Fibroblast of skin of left quadriceps (primary cell): ENCODE data around the gene MAP2K4.

ENCODE experiments used
- DNase-seq, 2 experiments: peaks; one replicate each; pipeline ENCODE4 v3.0.0-alpha.2; 2013; ENCODE audit warnings: low read depth in 2 of 2

MAP2K4 gene

GRCh38 chr17:12037970-12038369 lies 17.3 kb downstream of the MAP2K4 start:
- DNase-seq: no peak

- no peak for DNase-seq
Observed at GRCh38 chr17:12040478-12040877, 19.8 kb downstream of the MAP2K4 start.

- DNase-seq: peak; percentile 45 to 58
Observed at GRCh38 chr17:12041312-12041711, 20.6 kb downstream of the MAP2K4 start.

- DNase-seq: no peak
Observed at GRCh38 chr17:12043702-12044101, 23.0 kb downstream of the MAP2K4 start.

GRCh38 chr17:12046786-12047185 lies 26.1 kb downstream of the MAP2K4 start:
- DNase-seq: no peak

GRCh38 chr17:12047681-12048376 lies 27.2 kb downstream of the MAP2K4 start:
- no peak for DNase-seq

GRCh38 chr17:12048843-12049473 lies 28.3 kb downstream of the MAP2K4 start:
- no peak for DNase-seq

- DNase-seq: no peak
Observed at GRCh38 chr17:12050646-12051225, 30.1 kb downstream of the MAP2K4 start.

- no peak for DNase-seq
Observed at GRCh38 chr17:12053552-12053951, 32.9 kb downstream of the MAP2K4 start.

- DNase-seq: no peak
Observed at GRCh38 chr17:12055889-12056288, 35.2 kb downstream of the MAP2K4 start.

- no peak for DNase-seq
Observed at GRCh38 chr17:12057520-12057919, 36.8 kb downstream of the MAP2K4 start.

GRCh38 chr17:12058535-12058934 lies 37.9 kb downstream of the MAP2K4 start:
- no peak for DNase-seq

- no peak for DNase-seq
Observed at GRCh38 chr17:12062249-12062648, 41.6 kb downstream of the MAP2K4 start.

- DNase-seq: no peak
Observed at GRCh38 chr17:12064395-12064794, 43.7 kb downstream of the MAP2K4 start.

GRCh38 chr17:12067485-12067884 lies 46.8 kb downstream of the MAP2K4 start:
- DNase-seq: no peak

- DNase-seq: no peak
Observed at GRCh38 chr17:12068946-12069345, 48.3 kb downstream of the MAP2K4 start.

GRCh38 chr17:12070561-12070960 lies 49.9 kb downstream of the MAP2K4 start:
- peak; percentile 31 to 32 for DNase-seq

GRCh38 chr17:12074346-12074745 lies 53.7 kb downstream of the MAP2K4 start:
- no peak for DNase-seq

GRCh38 chr17:12077773-12078172 lies 57.1 kb downstream of the MAP2K4 start:
- DNase-seq: no peak

GRCh38 chr17:12078791-12079190 lies 58.1 kb downstream of the MAP2K4 start:
- peak; percentile 50 to 62 for DNase-seq

- DNase-seq: no peak
Observed at GRCh38 chr17:12081720-12082119, 61.0 kb downstream of the MAP2K4 start.

- DNase-seq: no peak
Observed at GRCh38 chr17:12085076-12085949, 64.6 kb downstream of the MAP2K4 start.
